NCI-H69 (cell line): Measurements from ENCODE around the gene AP1AR.

Source experiments
- DNase-seq: peaks from one replicate; lab custom pipeline; 2025; lab: John Stamatoyannopoulos, UW

AP1AR gene

GRCh38 chr4:112312610-112313239 is 81.1 kb downstream of the AP1AR start:
- no peak for DNase-seq

GRCh38 chr4:112315446-112315845 is 83.9 kb downstream of the AP1AR start:
- DNase-seq: no peak

- DNase-seq: no peak
Observed at GRCh38 chr4:112316360-112316759, 84.8 kb downstream of the AP1AR start.

- no peak for DNase-seq
Observed at GRCh38 chr4:112318239-112319142, 86.9 kb downstream of the AP1AR start.
